ACHN (cell line): ENCODE results near the gene C19orf85.
"Not testable (repeated sequence)": the region's sequence is repeated elsewhere in the genome, so short reads cannot be mapped to it uniquely, and the experiment has no call there.

Source experiments
- DNase-seq: peaks from one replicate; pipeline ENCODE4 v3.0.0-alpha.2; 2015
- in situ Hi-C: cut with HindIII; loops from 2 replicates; pipeline ENCODE4 v1.10.0; 2017; ENCODE audit warnings: low sequenced_read_pairs, low pct_ligation_motif_present, low pct_unique_long_range_greater_than_20kb

C19orf85 gene

GRCh38 chr19:55426042-55426441 lies 38.5 kb downstream of the C19orf85 start:
- DNase-seq, result no peak
- in situ Hi-C loops, result no loop called here

GRCh38 chr19:55424518-55424917 lies 40.0 kb downstream of the C19orf85 start:
- in situ Hi-C loops, result no loop called here
- DNase-seq, result no peak

GRCh38 chr19:55423225-55424005 lies 41.1 kb downstream of the C19orf85 start:
- DNase-seq, result no peak
- in situ Hi-C loops, result no loop called here

GRCh38 chr19:55421281-55421680 lies 43.3 kb downstream of the C19orf85 start:
- DNase-seq, in situ Hi-C loops: not testable (repeated sequence)

GRCh38 chr19:55419624-55420236 lies 44.8 kb downstream of the C19orf85 start:
- in situ Hi-C loops, result no loop called here
- DNase-seq, result no peak

GRCh38 chr19:55419103-55419502 lies 45.4 kb downstream of the C19orf85 start:
- DNase-seq, result no peak
- in situ Hi-C loops, result no loop called here

- DNase-seq, result peak; percentile 75
- in situ Hi-C loops, result no loop called here
Observed at GRCh38 chr19:55418185-55418584, 46.4 kb downstream of the C19orf85 start.
